Activated naive CD8-positive, alpha-beta T cell treated with anti-CD3 and anti-CD28 coated beads for 36 hours (primary cell): Measurements from ENCODE around the gene NOP56. TPM values are rescaled to one million over a fixed set of nuclear protein-coding genes. Genes with fewer than 3 reads are reported as not detected.

ENCODE experiments used
- DNase-seq: peaks from one replicate; pipeline ENCODE4 v3.0.0; 2021
- H3K27ac Mint-ChIP-seq: one replicate; pipeline ENCODE4 v1.8.0; 2022; ENCODE audit warnings: mild to moderate bottlenecking, moderate library complexity, mixed read lengths
- H3K27me3 Mint-ChIP-seq: one replicate; pipeline ENCODE4 v1.8.0; 2022; ENCODE audit warnings: mild to moderate bottlenecking, mixed read lengths
- H3K36me3 Mint-ChIP-seq: one replicate; pipeline ENCODE4 v1.8.0; 2021; ENCODE audit warnings: mild to moderate bottlenecking, mixed read lengths
- H3K4me1 Mint-ChIP-seq: one replicate; pipeline ENCODE4 v1.8.0; 2021; ENCODE audit warnings: mixed read lengths
- H3K4me3 Mint-ChIP-seq: one replicate; pipeline ENCODE4 v1.8.0; 2022; ENCODE audit warnings: mild to moderate bottlenecking, moderate library complexity, mixed read lengths
- H3K9me3 Mint-ChIP-seq: one replicate; pipeline ENCODE4 v1.8.0; 2022; ENCODE audit warnings: mixed read lengths
- total RNA-seq, 2 experiments: library from RNA; stranded (reverse); gene quantifications; one replicate each; pipeline ENCODE4 v1.2.3, GENCODE V29; 2021

NOP56 gene
- total RNA-seq, 2 experiments from 2014 or later, result 937 to 970 TPM

DNA sequence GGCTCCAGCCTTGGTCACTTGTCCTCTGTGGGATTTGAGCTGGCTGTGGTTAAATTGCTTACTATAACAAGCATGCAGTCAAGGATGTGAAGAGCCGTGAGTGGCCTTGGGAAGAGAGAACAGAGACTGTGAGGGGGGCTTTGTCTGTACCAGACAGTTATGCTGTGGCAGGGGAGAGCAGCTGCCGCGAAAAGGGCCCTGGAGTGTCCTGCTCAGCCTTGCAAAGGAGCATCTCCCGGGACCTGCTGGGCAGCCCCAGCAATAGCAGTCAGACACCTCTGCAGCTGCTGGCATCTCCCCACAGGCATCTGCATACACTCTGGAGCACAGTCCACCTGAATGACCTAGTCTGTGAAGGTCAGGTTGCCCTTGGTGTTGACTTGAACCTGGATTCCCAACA, 46.5 kb downstream of the NOP56 start:
- Mint-ChIP-seq H3K27me3 (peaks cover 21% of the 10 kb centered on the region), H3K36me3 (no peaks in the 10 kb centered on the region), H3K27ac (no peak overlapping the region), H3K9me3 (no peaks in the 10 kb centered on the region), H3K4me3 (no peak overlapping the region), H3K4me1 (no peaks in the 10 kb centered on the region)
- DNase-seq, result no peak

DNA sequence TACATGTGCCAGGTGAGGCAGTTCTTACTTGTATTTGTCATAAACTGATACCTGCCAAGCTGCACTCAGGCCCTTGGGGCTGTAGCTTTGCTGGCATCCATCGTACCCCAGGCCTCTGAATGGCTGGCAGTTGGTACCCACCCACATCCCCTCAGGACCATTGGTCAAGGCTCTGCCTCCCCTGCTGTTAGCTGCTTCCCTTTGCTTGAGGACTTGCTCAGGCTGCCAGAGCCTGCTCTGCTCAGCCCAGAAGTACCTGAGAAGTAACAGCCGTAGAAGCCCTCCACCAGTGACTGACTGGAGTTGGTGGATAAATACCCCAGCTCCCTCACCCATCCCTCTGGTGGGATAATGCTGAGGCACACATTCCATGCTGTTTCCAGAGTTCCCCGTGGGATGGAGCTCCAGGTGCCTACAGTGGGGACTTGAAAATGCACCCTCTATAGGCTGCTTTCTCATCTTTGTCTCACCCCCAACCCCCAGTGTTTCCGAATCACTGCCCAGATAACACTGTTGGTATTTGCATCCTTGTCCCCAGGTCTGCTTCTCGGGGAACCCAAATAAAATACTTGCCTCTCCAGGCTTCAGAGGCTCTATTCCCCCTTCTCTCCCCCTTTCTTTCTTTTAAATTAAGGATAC, 47.5 kb downstream of the NOP56 start:
- no peak overlapping the region for H3K4me3 Mint-ChIP-seq
- H3K4me1 Mint-ChIP-seq, result no peaks in the 10 kb centered on the region
- no peak overlapping the region for H3K27ac Mint-ChIP-seq
- H3K27me3 Mint-ChIP-seq, result peaks cover 11% of the 10 kb centered on the region
- no peaks in the 10 kb centered on the region for H3K9me3 Mint-ChIP-seq
- DNase-seq, result no peak
- no peaks in the 10 kb centered on the region for H3K36me3 Mint-ChIP-seq

DNA sequence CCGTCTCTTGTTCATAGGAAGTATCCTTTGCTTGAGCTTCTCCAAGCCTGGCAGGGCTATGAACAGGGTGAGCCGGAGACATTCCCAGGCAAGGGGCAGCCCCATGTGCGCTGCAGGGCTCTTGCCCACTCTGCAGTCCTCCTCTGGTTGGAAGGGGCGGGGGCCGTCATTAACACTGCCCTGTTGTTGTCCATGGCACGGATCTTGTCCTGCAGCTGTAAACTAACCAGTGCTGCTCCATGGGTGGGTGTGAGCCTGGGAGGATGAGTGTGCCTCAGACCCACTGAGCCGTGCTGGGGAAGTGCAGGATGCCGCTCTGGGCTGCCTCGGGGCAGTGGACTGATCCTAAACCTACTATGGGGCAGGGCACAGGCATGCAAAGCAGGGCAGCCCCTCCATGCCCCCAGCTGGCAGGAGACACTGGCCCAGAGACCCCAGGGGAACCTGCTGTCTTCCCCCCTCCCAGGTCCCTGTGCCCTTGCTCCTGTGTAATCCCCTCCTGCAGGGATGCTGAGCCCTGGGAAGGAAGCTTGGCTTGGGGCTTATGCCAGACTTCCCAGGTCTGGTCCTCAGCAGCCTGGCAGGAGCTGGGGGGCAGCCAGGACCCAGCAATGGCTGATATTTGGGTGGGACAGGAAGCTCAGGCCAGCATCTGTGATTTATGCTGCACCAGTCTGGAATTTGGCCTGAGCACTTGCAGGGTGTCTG, 48.6 kb downstream of the NOP56 start:
- no peak for DNase-seq
- Mint-ChIP-seq H3K27me3 (peaks cover 1% of the 10 kb centered on the region), H3K27ac (no peak overlapping the region), H3K9me3 (no peaks in the 10 kb centered on the region), H3K4me1 (no peaks in the 10 kb centered on the region), H3K36me3 (no peaks in the 10 kb centered on the region), H3K4me3 (no peak overlapping the region)

DNA sequence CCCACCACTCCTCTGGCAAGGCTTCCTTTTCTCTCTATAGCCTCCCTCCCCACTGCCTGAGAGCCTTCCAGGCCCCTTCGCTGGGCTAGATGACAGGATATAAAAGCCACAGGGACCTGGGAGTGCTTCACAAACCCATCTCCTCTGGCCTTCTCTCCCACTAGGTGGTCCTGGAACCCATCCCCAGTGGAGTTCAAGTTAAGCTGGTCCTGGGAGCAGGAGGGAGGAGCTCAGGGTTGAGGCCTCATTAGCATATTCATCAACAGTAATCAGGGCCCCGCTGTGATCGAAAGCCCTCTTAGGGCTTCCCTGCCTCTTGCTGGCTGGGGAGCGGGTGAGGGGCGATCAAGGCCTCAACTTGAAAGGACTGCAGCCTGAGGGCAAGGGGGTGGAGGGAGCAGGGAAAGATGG, 49.2 kb downstream of the NOP56 start:
- H3K27me3 Mint-ChIP-seq, result no peaks in the 10 kb centered on the region
- H3K9me3 Mint-ChIP-seq, result no peaks in the 10 kb centered on the region
- peaks cover 5% of the 10 kb centered on the region for H3K4me1 Mint-ChIP-seq
- no peak overlapping the region for H3K27ac Mint-ChIP-seq
- DNase-seq, result no peak
- H3K36me3 Mint-ChIP-seq, result no peaks in the 10 kb centered on the region
- H3K4me3 Mint-ChIP-seq, result no peak overlapping the region

DNA sequence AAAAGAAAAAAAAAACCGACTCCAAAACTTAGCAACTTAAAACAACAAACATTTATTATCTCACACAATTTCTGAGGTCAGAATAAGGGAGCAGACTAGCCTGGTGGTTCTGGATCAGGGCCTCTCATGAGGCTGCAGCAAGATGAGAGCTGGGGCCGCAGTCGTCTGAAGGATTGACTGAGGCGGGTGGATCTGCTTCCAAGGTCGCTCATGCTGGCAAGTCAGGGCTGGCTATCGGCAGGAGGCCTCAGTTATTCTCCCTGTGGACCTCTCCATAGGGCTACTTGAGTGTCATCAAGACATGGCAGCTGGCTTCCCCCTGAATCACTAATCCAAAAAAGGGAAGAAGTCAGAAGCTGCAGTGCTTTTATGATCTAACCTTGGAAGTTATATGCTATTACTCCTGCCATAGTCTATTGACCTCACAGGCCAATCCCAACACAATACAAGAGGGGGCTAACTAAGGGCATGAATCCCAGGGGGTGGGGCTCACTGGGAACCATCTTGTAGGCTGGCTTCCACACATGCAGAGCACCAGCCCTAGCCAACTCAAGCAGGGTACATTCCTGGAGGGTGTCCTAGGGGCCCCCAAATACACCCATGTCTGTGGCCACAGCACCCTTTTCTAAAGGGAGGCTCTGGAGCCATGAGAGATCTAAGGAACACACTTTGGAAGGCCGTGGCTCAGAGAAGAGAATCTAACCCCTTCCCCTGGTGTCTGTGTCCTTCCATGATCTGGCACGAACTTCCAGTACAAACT, 51.5 kb downstream of the NOP56 start:
- H3K9me3 Mint-ChIP-seq, result no peaks in the 10 kb centered on the region
- H3K4me3 Mint-ChIP-seq, result no peak overlapping the region
- DNase-seq, result no peak
- peaks cover 5% of the 10 kb centered on the region for H3K4me1 Mint-ChIP-seq
- no peaks in the 10 kb centered on the region for H3K27me3 Mint-ChIP-seq
- no peaks in the 10 kb centered on the region for H3K36me3 Mint-ChIP-seq
- no peak overlapping the region for H3K27ac Mint-ChIP-seq

DNA sequence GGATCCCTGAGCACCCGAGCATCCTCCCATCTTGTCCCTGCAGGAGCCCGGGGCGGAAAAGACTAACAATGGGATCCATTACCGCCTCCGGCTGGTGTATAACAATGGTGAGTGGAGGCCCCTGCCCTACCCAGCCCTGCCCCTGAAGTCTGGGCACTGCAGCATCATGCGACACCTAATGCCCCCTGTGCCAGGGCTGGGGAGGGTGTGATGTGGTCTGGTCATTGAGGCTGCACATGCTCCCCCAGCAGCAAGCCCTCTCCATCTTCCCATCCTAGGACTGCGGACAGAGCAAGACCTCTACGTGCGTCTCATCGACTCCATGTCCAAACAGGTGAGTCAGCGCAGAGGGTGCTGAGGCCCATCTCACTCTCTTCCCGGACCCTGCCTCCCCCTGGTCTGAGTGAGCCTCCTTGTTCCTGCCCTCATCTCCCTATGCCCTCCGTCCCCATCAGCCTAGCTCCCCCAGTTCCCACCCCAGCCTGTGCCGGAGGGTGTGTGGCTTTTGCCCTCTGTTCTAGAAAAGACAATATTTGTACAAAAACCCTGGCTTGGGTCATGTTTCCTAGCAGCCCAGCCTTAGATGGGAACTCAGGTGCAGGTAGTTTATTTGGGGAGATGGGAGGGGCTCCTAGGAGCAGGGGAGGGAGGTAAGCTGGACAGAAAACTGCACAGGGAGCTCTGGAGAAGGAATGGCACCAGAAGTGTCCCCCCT, 53.7 kb downstream of the NOP56 start:
- no peak for DNase-seq
- peaks cover 5% of the 10 kb centered on the region for H3K4me1 Mint-ChIP-seq

DNA sequence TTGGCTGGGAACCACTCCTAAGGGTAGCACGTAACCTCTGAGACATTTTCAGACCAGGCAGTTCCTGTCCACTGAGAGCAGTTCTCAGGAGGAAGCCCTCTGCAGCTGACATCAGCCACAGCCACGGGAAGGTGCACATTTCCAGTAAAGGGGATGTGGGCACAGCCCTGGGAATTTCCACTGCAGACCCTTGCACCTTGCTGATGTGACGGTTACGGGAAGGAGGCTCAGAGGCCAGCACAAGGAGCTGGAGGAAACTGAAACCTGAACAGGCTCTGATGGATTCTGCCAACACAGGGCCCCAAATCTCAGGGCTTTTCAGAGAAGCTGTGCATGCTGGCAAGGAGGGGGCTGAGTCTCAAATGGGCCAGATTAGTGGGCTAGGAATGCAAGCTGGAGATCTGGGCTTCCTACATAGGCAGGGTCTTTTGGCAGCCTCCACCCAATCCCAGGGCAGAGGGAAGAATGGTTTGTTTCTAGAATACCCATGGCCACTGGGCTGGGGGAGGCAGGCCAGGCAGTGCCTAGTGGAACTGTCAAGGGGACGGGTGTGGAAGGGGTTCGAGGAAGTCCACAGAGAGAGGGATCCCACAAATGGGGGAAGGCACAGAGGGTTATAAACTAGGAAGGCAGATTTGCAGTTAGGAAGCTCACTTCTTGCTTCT, 54.4 kb downstream of the NOP56 start:
- H3K9me3 Mint-ChIP-seq, result no peaks in the 10 kb centered on the region
- DNase-seq, result no peak
- no peak overlapping the region for H3K4me3 Mint-ChIP-seq
- no peak overlapping the region for H3K27ac Mint-ChIP-seq
- no peaks in the 10 kb centered on the region for H3K27me3 Mint-ChIP-seq
- peaks cover 5% of the 10 kb centered on the region for H3K4me1 Mint-ChIP-seq
- no peaks in the 10 kb centered on the region for H3K36me3 Mint-ChIP-seq

More for the DNA sequence above, 53.7 kb downstream of the NOP56 start:
- H3K27me3 Mint-ChIP-seq, result no peaks in the 10 kb centered on the region
- H3K27ac Mint-ChIP-seq, result no peak overlapping the region
- no peaks in the 10 kb centered on the region for H3K36me3 Mint-ChIP-seq
- H3K4me3 Mint-ChIP-seq, result no peak overlapping the region
- H3K9me3 Mint-ChIP-seq, result no peaks in the 10 kb centered on the region

DNA sequence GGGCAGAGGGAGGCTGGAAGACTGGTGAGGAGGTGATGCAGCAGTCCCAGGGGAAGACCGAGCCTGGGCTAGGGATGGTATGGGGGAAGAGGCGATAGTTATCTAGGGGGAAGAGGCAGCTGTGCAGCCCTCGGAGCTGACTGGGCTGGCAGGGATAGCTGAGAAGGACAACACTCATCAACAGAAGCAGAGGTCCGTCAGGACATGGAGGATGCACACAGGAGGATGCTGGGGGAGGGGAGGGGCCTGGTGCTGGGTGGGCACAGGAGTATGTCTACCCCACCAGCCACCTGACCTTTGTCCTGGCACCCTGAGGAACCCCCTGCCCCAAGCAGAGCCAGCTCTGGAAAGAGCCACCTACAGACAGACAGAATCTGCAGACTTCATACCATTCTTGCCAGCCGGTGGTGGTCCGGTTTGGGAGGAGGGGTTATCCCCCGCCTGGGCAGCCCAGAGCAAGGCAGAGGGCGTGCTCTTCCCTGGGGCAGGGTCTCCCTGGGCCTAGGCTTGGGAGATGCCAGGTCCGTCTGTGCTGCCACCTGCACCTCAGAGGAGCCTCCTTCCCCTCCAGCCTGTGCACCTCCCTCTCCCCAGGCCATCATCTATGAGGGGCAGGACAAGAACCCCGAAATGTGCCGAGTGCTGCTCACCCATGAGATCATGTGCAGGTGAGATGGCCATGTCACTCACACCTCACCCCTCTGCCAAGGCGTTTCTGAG, 55.1 kb downstream of the NOP56 start:
- H3K4me1 Mint-ChIP-seq, result peaks cover 5% of the 10 kb centered on the region
- no peak for DNase-seq
- H3K27ac Mint-ChIP-seq, result no peak overlapping the region
- no peaks in the 10 kb centered on the region for H3K9me3 Mint-ChIP-seq
- no peak overlapping the region for H3K4me3 Mint-ChIP-seq
- H3K27me3 Mint-ChIP-seq, result no peaks in the 10 kb centered on the region
- H3K36me3 Mint-ChIP-seq, result no peaks in the 10 kb centered on the region

Other genes with a start within 250 kb of the NOP56 start
- gene SNRPB, start 181.8 kb upstream of the NOP56 start, total RNA-seq, result 100 to 1,000 TPM; 481 to 500 TPM
- gene ZNF343, start 143.7 kb upstream of the NOP56 start, total RNA-seq, result 10 to 100 TPM in 1 of 2 experiments, 1 to 10 TPM in 1; 8.8 to 10.4 TPM
- not detected for gene TMC2, start 116.1 kb upstream of the NOP56 start, total RNA-seq
- gene IDH3B, start 11.6 kb downstream of the NOP56 start, total RNA-seq, result 100 to 1,000 TPM; 143 to 147 TPM
- under 1 TPM; 0.66 to 0.98 TPM for gene EBF4, start 40.1 kb downstream of the NOP56 start, total RNA-seq
- 1 to 10 TPM; 4.2 to 4.3 TPM for gene CPXM1, start 148.0 kb downstream of the NOP56 start, total RNA-seq
- gene C20orf141, start 162.4 kb downstream of the NOP56 start, total RNA-seq, result not detected
- not detected for gene TMEM239, start 163.7 kb downstream of the NOP56 start, total RNA-seq
- 10 to 100 TPM; 24.2 to 26.3 TPM for gene PCED1A, start 188.0 kb downstream of the NOP56 start, total RNA-seq
- gene VPS16, start 188.1 kb downstream of the NOP56 start, total RNA-seq, result 10 to 100 TPM; 33.5 to 34.1 TPM
- 10 to 100 TPM; 40.6 to 43.0 TPM for gene PTPRA, start 220.8 kb downstream of the NOP56 start, total RNA-seq